MCF 10A (cell line): Measurements from ENCODE around the gene CLK4. TPM values are rescaled to one million over a fixed set of nuclear protein-coding genes. Genes with fewer than 3 reads are reported as not detected.

Experiments used
- BruUV-seq: library from RNA; stranded (reverse); fragments of 400-500 nt; replicated peaks from 2 replicates; lab custom pipeline; 2021; lab: Mats Ljungman, UMichigan
- CTCF ChIA-PET: fragments of 300-600 bp; sonication (Branson Sonifier 250); formaldehyde crosslinking; extraction: SDS; loops from one replicate; lab custom pipeline; 2021; ENCODE audit warnings: antibody characterized with exemption, inconsistent platforms; lab: Yijun Ruan, JAX
- POLR2A ChIA-PET: fragments of 300-600, 350-650 bp; sonication (Branson Sonifier 250); formaldehyde crosslinking; extraction: SDS; loops from one replicate; lab custom pipeline; 2020; ENCODE audit warnings: antibody characterized with exemption, inconsistent platforms; lab: Yijun Ruan, JAX
- DNase-seq: peaks from one replicate; pipeline ENCODE4 v3.0.0-alpha.2; 2018; ENCODE audit not compliant: unreplicated experiment
- H3K27ac Mint-ChIP-seq: one replicate; pipeline ENCODE4 v1.8.0; 2022; ENCODE audit warnings: mild to moderate bottlenecking, low read depth, mixed read lengths; ENCODE audit not compliant: unreplicated experiment
- H3K27me3 Mint-ChIP-seq: one replicate; pipeline ENCODE4 v1.8.0; 2022; ENCODE audit warnings: mixed read lengths; ENCODE audit not compliant: insufficient read depth, unreplicated experiment
- H3K36me3 Mint-ChIP-seq: one replicate; pipeline ENCODE4 v1.8.0; 2022; ENCODE audit warnings: mild to moderate bottlenecking, moderate library complexity, mixed read lengths; ENCODE audit not compliant: insufficient read depth, unreplicated experiment
- H3K4me1 Mint-ChIP-seq: one replicate; pipeline ENCODE4 v1.8.0; 2022; ENCODE audit warnings: mixed read lengths; ENCODE audit not compliant: insufficient read depth, unreplicated experiment
- H3K4me3 Mint-ChIP-seq: one replicate; pipeline ENCODE4 v1.8.0; 2022; ENCODE audit warnings: mild to moderate bottlenecking, moderate library complexity, mixed read lengths; ENCODE audit not compliant: unreplicated experiment
- H3K9me3 Mint-ChIP-seq: one replicate; pipeline ENCODE4 v1.8.0; 2022; ENCODE audit warnings: mixed read lengths; ENCODE audit not compliant: unreplicated experiment
- intact Hi-C: fragments of 100-400 bp; cut with micrococcal nuclease; formaldehyde crosslinking; loops from 2 replicates; pipeline ENCODE4 v1.14.1; 2022
- total RNA-seq: library from RNA; stranded (reverse); gene quantifications from 2 replicates; pipeline ENCODE4 v1.2.3, GENCODE V29; 2022
- TF ChIP-seq, protein P1 (sequence below): fragments of 200-600 bp; IDR thresholded peaks from one replicate; pipeline ENCODE4 v1.8.0; 2022; ENCODE audit warnings: antibody characterized with exemption, mild to moderate bottlenecking; ENCODE audit not compliant: unreplicated experiment

Gene CLK4
- total RNA-seq, 1 experiment from 2014 or later: 49.3 TPM

- Mint-ChIP-seq H3K9me3 (no peaks in the 10 kb centered on the region), H3K36me3 (no peaks in the 10 kb centered on the region), H3K27ac (no peak overlapping the region), H3K27me3 (peaks cover 14% of the 10 kb centered on the region), H3K4me1 (no peaks in the 10 kb centered on the region), H3K4me3 (no peak overlapping the region)
- intact Hi-C loops: loop anchor here (5.0 kb wide), 1 partner anchor 283 kb away; no protein-coding TSS in a partner anchor
- DNase-seq: no peak
- TF ChIP-seq, protein P1, sequence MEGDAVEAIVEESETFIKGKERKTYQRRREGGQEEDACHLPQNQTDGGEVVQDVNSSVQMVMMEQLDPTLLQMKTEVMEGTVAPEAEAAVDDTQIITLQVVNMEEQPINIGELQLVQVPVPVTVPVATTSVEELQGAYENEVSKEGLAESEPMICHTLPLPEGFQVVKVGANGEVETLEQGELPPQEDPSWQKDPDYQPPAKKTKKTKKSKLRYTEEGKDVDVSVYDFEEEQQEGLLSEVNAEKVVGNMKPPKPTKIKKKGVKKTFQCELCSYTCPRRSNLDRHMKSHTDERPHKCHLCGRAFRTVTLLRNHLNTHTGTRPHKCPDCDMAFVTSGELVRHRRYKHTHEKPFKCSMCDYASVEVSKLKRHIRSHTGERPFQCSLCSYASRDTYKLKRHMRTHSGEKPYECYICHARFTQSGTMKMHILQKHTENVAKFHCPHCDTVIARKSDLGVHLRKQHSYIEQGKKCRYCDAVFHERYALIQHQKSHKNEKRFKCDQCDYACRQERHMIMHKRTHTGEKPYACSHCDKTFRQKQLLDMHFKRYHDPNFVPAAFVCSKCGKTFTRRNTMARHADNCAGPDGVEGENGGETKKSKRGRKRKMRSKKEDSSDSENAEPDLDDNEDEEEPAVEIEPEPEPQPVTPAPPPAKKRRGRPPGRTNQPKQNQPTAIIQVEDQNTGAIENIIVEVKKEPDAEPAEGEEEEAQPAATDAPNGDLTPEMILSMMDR: no peak
- CTCF ChIA-PET: interaction anchor here (0.6 to 11.4 kb wide), 3 partner anchors 13 to 298 kb away, joined by 3 to 266 read pairs (median 4); no protein-coding TSS in a partner anchor
- no TSS peak for BruUV-seq
- POLR2A ChIA-PET: no interaction called here
Observed at GRCh38 chr5:178554311-178554710, 72.5 kb downstream of the CLK4 start.

DNA sequence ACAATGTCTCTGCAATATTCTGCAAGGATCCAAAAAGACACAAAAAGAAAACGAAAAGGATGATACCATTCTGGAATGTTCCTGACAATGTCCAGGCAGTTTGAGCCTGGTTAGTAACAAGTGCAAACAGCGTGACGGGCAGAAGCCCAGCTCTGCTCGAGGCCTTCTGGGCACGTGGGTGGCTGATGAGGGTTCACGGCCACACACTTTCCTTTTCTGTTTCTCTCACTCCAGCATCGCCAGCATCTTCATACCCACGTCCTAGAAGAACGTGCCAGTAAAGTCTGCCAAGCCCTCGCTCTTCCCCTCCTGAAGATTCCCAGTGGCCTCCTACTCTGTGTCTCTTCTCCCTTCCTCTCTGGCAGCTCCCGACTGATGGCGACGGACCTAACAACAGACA lies 73.3 kb downstream of the CLK4 start:
- no peaks in the 10 kb centered on the region for H3K36me3 Mint-ChIP-seq
- intact Hi-C loops: loop anchor here (5.0 kb wide), 1 partner anchor 284 kb away; no protein-coding TSS in a partner anchor
- H3K4me1 Mint-ChIP-seq: peaks cover 2% of the 10 kb centered on the region
- POLR2A ChIA-PET: interaction anchor here (1.1 to 2.1 kb wide), 2 partner anchors 264 to 272 kb away, joined by 3 to 4 read pairs; no protein-coding TSS in a partner anchor
- no TSS peak for BruUV-seq
- TF ChIP-seq, protein P1: no peak
- peaks cover 6% of the 10 kb centered on the region for H3K27me3 Mint-ChIP-seq
- no peak for DNase-seq
- CTCF ChIA-PET: interaction anchor here (0.6 to 11.4 kb wide), 5 partner anchors 11 to 270 kb away, joined by 3 to 266 read pairs (median 4); no protein-coding TSS in a partner anchor
- H3K27ac Mint-ChIP-seq: no peak overlapping the region
- H3K4me3 Mint-ChIP-seq: no peak overlapping the region
- H3K9me3 Mint-ChIP-seq: no peaks in the 10 kb centered on the region

Other genes with a start within 250 kb of the CLK4 start
- gene COL23A1, start 36.7 kb downstream of the CLK4 start, total RNA-seq: 0.10 TPM in 1 of 2 replicates, not detected in the other
- gene ZNF354A, start 103.6 kb upstream of the CLK4 start, total RNA-seq: 24.3 and 24.8 TPM in 2 replicates
- 24.4 and 24.8 TPM in 2 replicates for gene ZNF354B, start 232.9 kb upstream of the CLK4 start, total RNA-seq